ENCODE results near the gene NTHL1.

DNA sequence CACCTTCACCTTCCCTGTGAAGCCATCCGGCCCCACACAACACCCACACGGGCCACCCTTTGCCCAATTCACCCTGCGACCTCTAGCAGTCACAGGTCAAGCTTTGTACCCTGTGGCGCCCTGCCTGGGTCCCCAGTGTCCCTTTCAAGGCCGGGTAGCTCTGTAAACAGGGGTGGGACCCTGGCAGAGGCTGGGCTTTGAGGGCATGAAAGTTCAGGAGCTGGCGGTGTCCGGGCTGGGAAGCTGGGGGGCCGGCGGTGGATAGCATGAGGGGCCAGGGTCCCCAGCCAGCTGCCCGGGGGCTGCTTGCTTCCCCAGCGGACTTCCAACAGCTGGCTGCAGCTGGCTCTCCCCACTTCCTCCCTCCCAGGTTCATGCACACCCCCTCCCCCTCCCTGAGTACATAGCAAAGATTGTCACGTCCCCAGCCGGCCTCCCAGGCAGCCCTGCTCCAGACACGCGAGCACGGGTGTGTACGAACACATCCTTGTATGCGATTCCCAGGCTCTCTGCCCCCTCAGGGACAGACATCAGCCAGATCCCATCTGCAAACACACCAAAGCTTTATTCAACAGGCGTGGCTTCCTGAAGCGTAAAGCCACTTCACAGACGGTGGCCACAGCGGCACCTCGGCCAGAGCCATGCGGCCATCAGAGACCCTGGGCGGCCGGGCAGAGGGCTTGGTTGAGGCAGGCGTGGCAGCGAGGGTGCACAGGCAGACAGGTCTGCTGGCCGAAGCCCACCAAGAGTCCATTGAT is 8.2 kb downstream of the NTHL1 start:
- TF ChIP-seq, protein P1, sequence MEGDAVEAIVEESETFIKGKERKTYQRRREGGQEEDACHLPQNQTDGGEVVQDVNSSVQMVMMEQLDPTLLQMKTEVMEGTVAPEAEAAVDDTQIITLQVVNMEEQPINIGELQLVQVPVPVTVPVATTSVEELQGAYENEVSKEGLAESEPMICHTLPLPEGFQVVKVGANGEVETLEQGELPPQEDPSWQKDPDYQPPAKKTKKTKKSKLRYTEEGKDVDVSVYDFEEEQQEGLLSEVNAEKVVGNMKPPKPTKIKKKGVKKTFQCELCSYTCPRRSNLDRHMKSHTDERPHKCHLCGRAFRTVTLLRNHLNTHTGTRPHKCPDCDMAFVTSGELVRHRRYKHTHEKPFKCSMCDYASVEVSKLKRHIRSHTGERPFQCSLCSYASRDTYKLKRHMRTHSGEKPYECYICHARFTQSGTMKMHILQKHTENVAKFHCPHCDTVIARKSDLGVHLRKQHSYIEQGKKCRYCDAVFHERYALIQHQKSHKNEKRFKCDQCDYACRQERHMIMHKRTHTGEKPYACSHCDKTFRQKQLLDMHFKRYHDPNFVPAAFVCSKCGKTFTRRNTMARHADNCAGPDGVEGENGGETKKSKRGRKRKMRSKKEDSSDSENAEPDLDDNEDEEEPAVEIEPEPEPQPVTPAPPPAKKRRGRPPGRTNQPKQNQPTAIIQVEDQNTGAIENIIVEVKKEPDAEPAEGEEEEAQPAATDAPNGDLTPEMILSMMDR (IDR thresholded peaks at IDR 0.05): no peak
- TF ChIP-seq POLR2A (IDR thresholded peaks at IDR 0.05): no peak
